Upper lobe of right lung (tissue), 1 donor: ENCODE results near the gene QSOX2. TPM values are rescaled to one million over a fixed set of nuclear protein-coding genes. Genes with fewer than 3 reads are reported as not detected.

Experiments
- ATAC-seq: fragments of 200-7000 bp; cut with Tn5 transposase; one replicate; pipeline ENCODE4 v1.9.1; 2020; ENCODE audit warnings: mild to moderate bottlenecking, moderate library complexity
- DNase-seq: peaks from one replicate; pipeline ENCODE4 v3.0.0-alpha.2; 2020
- H3K27ac ChIP-seq: fragments of 200-600 bp; one replicate; pipeline ENCODE4 v1.8.0; 2022
- H3K27me3 ChIP-seq: fragments of 200-600 bp; one replicate; pipeline ENCODE4 v1.8.0; 2022; ENCODE audit warnings: mild to moderate bottlenecking
- H3K36me3 ChIP-seq: fragments of 200-600 bp; one replicate; pipeline ENCODE4 v1.8.0; 2022
- H3K4me1 ChIP-seq: fragments of 200-600 bp; one replicate; pipeline ENCODE4 v1.8.0; 2022
- H3K4me3 ChIP-seq: fragments of 200-600 bp; one replicate; pipeline ENCODE4 v1.8.0; 2022; ENCODE audit warnings: mild to moderate bottlenecking
- H3K9me3 ChIP-seq: fragments of 200-600 bp; one replicate; pipeline ENCODE4 v1.8.0; 2022
- CTCF ChIP-seq: fragments of 200-600 bp; IDR thresholded peaks from one replicate; pipeline ENCODE4 v1.8.0; 2022; ENCODE audit warnings: antibody characterized with exemption
- intact Hi-C: fragments of 100-400 bp; cut with DNase I; formaldehyde crosslinking; loops from one replicate; pipeline ENCODE4 v1.11.0; 2022
- total RNA-seq: library from RNA; stranded (reverse); fragmentation: NEBNext Ultra II Directional; extraction: Animal tissue kit (Norgen Biotek cat#: 25700); gene quantifications from one replicate; pipeline ENCODE4 v1.2.1, GENCODE V29; 2021
- donor health status: DM: no; HTN: yes; CAD: no; lungs with severe emphysema.

QSOX2 gene
- total RNA-seq, 1 donor from 2014 or later = 13.1 TPM

DNA sequence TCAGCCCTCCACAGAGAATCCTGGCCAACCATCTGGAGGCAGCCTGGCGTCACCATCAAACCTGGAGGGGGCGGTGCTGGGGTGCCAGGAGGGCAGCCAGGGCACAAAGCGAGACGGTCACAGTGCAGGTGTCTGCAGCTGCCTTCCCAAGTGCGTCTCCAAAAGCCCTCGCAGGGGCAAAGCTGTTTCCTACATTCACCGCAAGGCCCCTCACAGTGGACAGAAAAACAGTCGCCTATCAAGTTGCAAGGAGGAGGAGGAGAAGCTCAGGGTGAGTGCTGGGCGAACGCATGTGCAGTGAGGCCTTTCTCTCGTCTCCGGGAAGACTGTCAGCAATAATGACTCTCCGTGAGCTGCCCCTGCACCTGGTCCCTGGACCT is 22.7 kb downstream of the QSOX2 start:
- no peaks in the 10 kb centered on the region for H3K4me1 ChIP-seq
- no peaks in the 10 kb centered on the region for H3K27me3 ChIP-seq
- H3K36me3 ChIP-seq = peaks cover 18% of the 10 kb centered on the region
- intact Hi-C loops = no loop called here
- no peak for ATAC-seq
- H3K4me3 ChIP-seq = no peak overlapping the region
- TF ChIP-seq CTCF = no peak
- DNase-seq = no peak
- no peak overlapping the region for H3K27ac ChIP-seq
- no peaks in the 10 kb centered on the region for H3K9me3 ChIP-seq

GRCh38 chr9:136222166-136222905 is 23.3 kb downstream of the QSOX2 start:
- ATAC-seq (no peak), DNase-seq (no peak)
- no peaks in the 10 kb centered on the region for H3K27me3 ChIP-seq
- H3K4me1 ChIP-seq = no peaks in the 10 kb centered on the region
- no peak overlapping the region for H3K4me3 ChIP-seq
- no peaks in the 10 kb centered on the region for H3K9me3 ChIP-seq
- H3K27ac ChIP-seq = no peak overlapping the region
- intact Hi-C loops = no loop called here
- TF ChIP-seq CTCF = no peak
- peaks cover 18% of the 10 kb centered on the region for H3K36me3 ChIP-seq

- no peak for ATAC-seq
- Histone ChIP-seq H3K4me3 (no peak overlapping the region), H3K27ac (no peak overlapping the region), H3K9me3 (no peaks in the 10 kb centered on the region), H3K4me1 (no peaks in the 10 kb centered on the region), H3K27me3 (no peaks in the 10 kb centered on the region), H3K36me3 (peaks cover 31% of the 10 kb centered on the region)
- intact Hi-C loops = no loop called here
- no peak for DNase-seq
- no peak for TF ChIP-seq CTCF
Measured at GRCh38 chr9:136220017-136220729, 25.4 kb downstream of the QSOX2 start.

GRCh38 chr9:136219276-136219675 is 26.3 kb downstream of the QSOX2 start:
- no peak for ATAC-seq
- no peak for DNase-seq
- intact Hi-C loops = no loop called here
- Histone ChIP-seq H3K4me1 (no peaks in the 10 kb centered on the region), H3K9me3 (no peaks in the 10 kb centered on the region), H3K27ac (no peak overlapping the region), H3K4me3 (no peak overlapping the region), H3K27me3 (no peaks in the 10 kb centered on the region), H3K36me3 (peaks cover 40% of the 10 kb centered on the region)
- no peak for TF ChIP-seq CTCF

- H3K4me1 ChIP-seq = no peaks in the 10 kb centered on the region
- ATAC-seq (no peak), DNase-seq (no peak)
- no peaks in the 10 kb centered on the region for H3K27me3 ChIP-seq
- no peak overlapping the region for H3K27ac ChIP-seq
- peaks cover 43% of the 10 kb centered on the region for H3K36me3 ChIP-seq
- no peak overlapping the region for H3K4me3 ChIP-seq
- no peaks in the 10 kb centered on the region for H3K9me3 ChIP-seq
- intact Hi-C loops = no loop called here
- TF ChIP-seq CTCF = no peak
Measured at GRCh38 chr9:136218673-136219072, 26.9 kb downstream of the QSOX2 start.
